OCI-LY7 (cell line): Measurements from ENCODE around the gene CD3G. TPM values are rescaled to one million over a fixed set of nuclear protein-coding genes. Genes with fewer than 3 reads are reported as not detected.
A peak's percentile ranks its signal among the peaks of the same experiment; 100 is the strongest.

Experiments used
- BruUV-seq: library from RNA; stranded (reverse); fragments of 400-500 nt; replicated peaks from 2 replicates; lab custom pipeline; 2021; lab: Mats Ljungman, UMichigan
- CTCF ChIA-PET: fragments of 300-600 bp; sonication (Branson Sonifier 250); formaldehyde crosslinking; loops from one replicate; lab custom pipeline; 2022; ENCODE audit warnings: antibody characterized with exemption; ENCODE audit not compliant: unreplicated experiment; lab: Charles Lee
- POLR2A ChIA-PET: fragments of 300-600 bp; sonication (Branson Sonifier 250); formaldehyde crosslinking; loops from one replicate; lab custom pipeline; 2022; ENCODE audit warnings: antibody characterized with exemption; lab: Charles Lee
- DNase-seq: peaks from one replicate; pipeline ENCODE4 v3.0.0-alpha.2; 2015; ENCODE audit warnings: low spot score
- H2AFZ ChIP-seq: fragments of 200-600 bp; sonication (generic), shearing (Covaris generic); 2 replicates; pipeline ENCODE4 v1.6.1; 2014; ENCODE audit warnings: mild to moderate bottlenecking, antibody characterized with exemption, low read length, moderate library complexity
- H3K27ac ChIP-seq: fragments of 200-600 bp; sonication (generic); 2 replicates; pipeline ENCODE4 v1.5.1; 2014; ENCODE audit warnings: mixed run types, low read depth, mild to moderate bottlenecking, moderate library complexity, low read length, inconsistent platforms; ENCODE audit not compliant: poor library complexity, severe bottlenecking
- H3K36me3 ChIP-seq: fragments of 200-600 bp; sonication (generic); 2 replicates; pipeline ENCODE4 v1.6.1; 2014; ENCODE audit warnings: mild to moderate bottlenecking, antibody characterized with exemption, low read length, moderate library complexity, mixed read lengths; ENCODE audit not compliant: insufficient read depth
- H3K4me1 ChIP-seq: fragments of 200-600 bp; sonication (generic); 2 replicates; pipeline ENCODE4 v1.5.1; 2014; ENCODE audit warnings: mild to moderate bottlenecking, low read length; ENCODE audit not compliant: insufficient read depth, poor library complexity, severe bottlenecking
- H3K4me2 ChIP-seq: fragments of 200-600 bp; sonication (generic); 2 replicates; pipeline ENCODE4 v1.6.1; 2014; ENCODE audit warnings: mild to moderate bottlenecking, low read length
- H3K4me3 ChIP-seq: fragments of 200-600 bp; sonication (generic); 2 replicates; pipeline ENCODE4 v1.5.1; 2014; ENCODE audit warnings: mild to moderate bottlenecking, low read depth, low read length; ENCODE audit not compliant: poor library complexity, severe bottlenecking
- H3K79me2 ChIP-seq: fragments of 200-600 bp; sonication (generic); 2 replicates; pipeline ENCODE4 v1.6.1; 2016; ENCODE audit warnings: low read depth, mild to moderate bottlenecking, low read length, moderate library complexity, mixed read lengths; ENCODE audit not compliant: insufficient read depth
- H3K9me2 ChIP-seq: fragments of 200-600 bp; sonication (generic); 2 replicates; pipeline ENCODE4 v1.6.1; 2016; ENCODE audit warnings: mild to moderate bottlenecking, low read length, mixed read lengths; ENCODE audit not compliant: insufficient read depth
- H3K9me3 ChIP-seq: fragments of 200-600 bp; sonication (generic); 2 replicates; pipeline ENCODE4 v1.6.1; 2014; ENCODE audit warnings: mild to moderate bottlenecking, mixed run types, low read length, mixed read lengths
- H4K20me1 ChIP-seq: fragments of 200-600 bp; sonication (generic); 2 replicates; pipeline ENCODE4 v1.6.1; 2014; ENCODE audit warnings: mild to moderate bottlenecking, antibody characterized with exemption, low read length, moderate library complexity, mixed read lengths; ENCODE audit not compliant: insufficient read depth
- EZH2phosphoT487 ChIP-seq: fragments of 200-600 bp; sonication (generic); IDR thresholded peaks from 2 replicates; pipeline ENCODE4 v1.6.1; 2018; ENCODE audit warnings: low read depth, borderline replicate concordance, mild to moderate bottlenecking, mixed run types, antibody characterized with exemption, low read length, moderate library complexity, mixed read lengths
- intact Hi-C: fragments of 100-400 bp; cut with micrococcal nuclease; formaldehyde crosslinking; loops from one replicate; pipeline ENCODE4 v1.10.0; 2022; ENCODE audit not compliant: unreplicated experiment
- total RNA-seq, 2 experiments: library from RNA; depleted of rRNA in 1 of 2; stranded (reverse); fragments of >200 nt in 1 of 2; shearing (Covaris generic) in 1 of 2; gene quantifications; 2 replicates each; pipeline ENCODE4 v1.2.3, GENCODE V29; 2014 to 2022
- TF ChIP-seq, protein P1 (sequence below): fragments of 200-600 bp; sonication (generic); conservative IDR thresholded peaks from 2 replicates; pipeline ENCODE4 v1.5.1; 2014; ENCODE audit warnings: mild to moderate bottlenecking, antibody characterized with exemption, low read length, moderate library complexity, mixed read lengths

CD3G gene
- total RNA-seq, 2 experiments from 2014 or later, result not detected

DNA sequence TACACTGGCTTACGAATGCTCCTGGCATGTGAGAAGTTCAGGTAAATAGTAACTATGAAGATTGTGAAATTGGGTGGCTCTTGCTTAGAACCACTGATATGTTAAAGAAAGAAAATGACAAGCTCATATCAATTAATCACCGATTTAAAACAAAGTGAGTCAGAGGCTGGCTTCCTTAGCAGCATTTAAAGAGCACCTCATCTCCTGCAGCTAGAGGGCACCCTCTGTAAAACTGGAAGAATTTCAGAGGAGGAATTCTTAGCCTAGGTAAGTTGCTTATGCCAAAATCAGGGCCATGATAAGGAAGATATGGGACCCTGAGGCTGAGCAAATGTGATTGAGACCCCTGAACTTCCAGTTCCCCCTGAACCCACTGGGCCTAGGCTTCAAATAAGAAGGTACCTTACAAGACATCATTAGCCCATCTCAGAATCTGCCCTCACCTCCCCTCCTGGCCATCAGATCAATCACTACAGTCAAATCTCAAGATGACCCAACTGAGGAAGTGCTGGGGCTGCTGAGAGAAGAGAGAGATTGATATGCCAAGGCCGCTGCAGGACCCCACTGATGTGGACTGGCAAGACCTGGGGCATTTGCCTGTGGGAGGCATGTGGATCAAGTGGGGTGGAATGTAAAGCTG is 48.2 kb upstream of the CD3G start:
- intact Hi-C loops, result loop anchor here (1.0 to 5.0 kb wide), 2 partner anchors 57 to 191 kb away; no protein-coding TSS in a partner anchor
- peak; percentile 67 for DNase-seq
- Histone ChIP-seq H3K79me2 (no peaks in the 10 kb centered on the region), H3K4me1 (peaks cover 6% of the 10 kb centered on the region), H3K9me3 (no peaks in the 10 kb centered on the region), H3K27ac (no peak overlapping the region), H3K9me2 (no peaks in the 10 kb centered on the region), H3K36me3 (no peaks in the 10 kb centered on the region), H4K20me1 (no peaks in the 10 kb centered on the region), H3K4me3 (no peak overlapping the region), H3K4me2 (no peak overlapping the region), H2AFZ (peak overlapping the region; percentile 67)
- TF ChIP-seq EZH2phosphoT487, result no peak
- TF ChIP-seq, protein P1, sequence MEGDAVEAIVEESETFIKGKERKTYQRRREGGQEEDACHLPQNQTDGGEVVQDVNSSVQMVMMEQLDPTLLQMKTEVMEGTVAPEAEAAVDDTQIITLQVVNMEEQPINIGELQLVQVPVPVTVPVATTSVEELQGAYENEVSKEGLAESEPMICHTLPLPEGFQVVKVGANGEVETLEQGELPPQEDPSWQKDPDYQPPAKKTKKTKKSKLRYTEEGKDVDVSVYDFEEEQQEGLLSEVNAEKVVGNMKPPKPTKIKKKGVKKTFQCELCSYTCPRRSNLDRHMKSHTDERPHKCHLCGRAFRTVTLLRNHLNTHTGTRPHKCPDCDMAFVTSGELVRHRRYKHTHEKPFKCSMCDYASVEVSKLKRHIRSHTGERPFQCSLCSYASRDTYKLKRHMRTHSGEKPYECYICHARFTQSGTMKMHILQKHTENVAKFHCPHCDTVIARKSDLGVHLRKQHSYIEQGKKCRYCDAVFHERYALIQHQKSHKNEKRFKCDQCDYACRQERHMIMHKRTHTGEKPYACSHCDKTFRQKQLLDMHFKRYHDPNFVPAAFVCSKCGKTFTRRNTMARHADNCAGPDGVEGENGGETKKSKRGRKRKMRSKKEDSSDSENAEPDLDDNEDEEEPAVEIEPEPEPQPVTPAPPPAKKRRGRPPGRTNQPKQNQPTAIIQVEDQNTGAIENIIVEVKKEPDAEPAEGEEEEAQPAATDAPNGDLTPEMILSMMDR, result peak; percentile 91
- ChIA-PET POLR2A (interaction anchor here (0.6 to 1.3 kb wide), 7 partner anchors 9 to 527 kb away, joined by 3 to 5 read pairs (median 4); no protein-coding TSS in a partner anchor), CTCF (interaction anchor here (0.6 to 1.7 kb wide), 8 partner anchors 9 to 97 kb away, joined by 3 to 10 read pairs (median 4); no protein-coding TSS in a partner anchor)
- BruUV-seq, result no TSS peak

DNA sequence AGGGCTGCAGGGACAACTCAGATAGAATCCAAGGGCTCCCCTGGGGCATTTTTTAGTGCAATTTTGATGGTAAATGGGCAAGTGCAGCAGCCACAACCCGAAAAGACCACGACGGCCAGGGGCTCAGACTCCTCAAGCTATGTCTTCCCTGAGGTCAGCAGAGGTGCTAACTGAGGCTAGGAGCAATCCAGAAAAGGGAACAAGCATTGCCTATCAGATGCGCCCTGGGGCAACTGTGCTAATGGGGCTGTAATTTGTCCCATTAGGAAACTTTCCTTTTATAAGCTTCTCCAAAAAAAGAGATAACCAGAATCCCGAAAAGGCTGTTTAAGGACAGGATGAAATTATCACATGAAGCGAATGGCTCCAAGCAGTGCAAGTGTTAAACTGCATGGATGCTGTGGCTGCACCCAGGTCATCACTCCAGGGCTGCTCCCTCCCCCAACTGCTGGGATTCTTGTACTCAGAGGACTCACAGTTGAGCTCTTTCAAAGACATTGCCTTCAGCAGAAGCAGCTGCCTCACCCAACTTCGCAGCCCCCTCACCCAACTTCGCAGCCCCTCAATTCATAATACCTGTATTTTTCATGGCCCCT is 42.4 kb upstream of the CD3G start:
- POLR2A ChIA-PET, result interaction anchor here (0.6 to 1.1 kb wide), 5 partner anchors 13 to 120 kb away, joined by 3 to 5 read pairs (median 4); partner anchors contain the start of gene CD3D
- TF ChIP-seq, protein P1, result no peak
- TF ChIP-seq EZH2phosphoT487, result no peak
- BruUV-seq, result no TSS peak
- Histone ChIP-seq H2AFZ (no peak overlapping the region), H4K20me1 (no peaks in the 10 kb centered on the region), H3K9me3 (no peaks in the 10 kb centered on the region), H3K4me3 (no peak overlapping the region), H3K4me1 (peaks cover 13% of the 10 kb centered on the region), H3K9me2 (no peaks in the 10 kb centered on the region), H3K36me3 (no peaks in the 10 kb centered on the region), H3K4me2 (no peak overlapping the region), H3K79me2 (no peaks in the 10 kb centered on the region), H3K27ac (no peak overlapping the region)
- intact Hi-C loops, result no loop called here
- CTCF ChIA-PET, result no interaction called here
- no peak for DNase-seq
